Heart left ventricle (tissue), 13 donors: ENCODE results near the gene ADCY3.

Experiments used
- POLR2A ChIP-seq, 2 donors: fragments of 450-650 bp; IDR thresholded peaks; one replicate each; pipeline ENCODE4 v1.6.1; 2017; ENCODE audit warnings: antibody characterized with exemption in 2 of 2, mild to moderate bottlenecking in 2 of 2, moderate library complexity in 2 of 2
- TF ChIP-seq, protein P1 (sequence below), 12 donors: fragments of 200-600 bp; sonication (generic) in 4 of 12; IDR thresholded peaks; one replicate each; pipeline versions ENCODE4 v1.5.0 to v1.8.0; 2018 to 2022; ENCODE audit warnings: antibody characterized with exemption in 12 of 12, mild to moderate bottlenecking in 5 of 12
- donor health status: ischemic (EF 13 %, LVEDD 7.1; RV severe dilation, severe dysfunction).
- donor health status: DM: no; HTN: yes; CAD: no.
- donor health status: DM: no; HTN: no; CAD: no.
- donor health status: ischemic (EF 25% LVEDD 6.9; RV normal size, moderate dysfunction).
- donor health status: ischemic (EF 25% LVEDD 5.7; RV mildly dilated, moderate dysfunction).
- donor health status: ischemic (EF 35%, LVEDD 5.7; RV mildly dilated, moderate dysfunction).
- donor health status: nonischemic (EF 11% LVEDD 7.7; RV severe dilation, severe dysfunction).
- donor health status: DM: yes; HTN: yes; CAD: no.
- donor health status: PGD.
- donor health status: ischemic (EF 29% LVEDD 5.4; RV normal size, mild dysfunction).
- donor health status: nonischemic (EF 23%, LVEDD 6.1; RV moderate dilation, normal function).

DNA sequence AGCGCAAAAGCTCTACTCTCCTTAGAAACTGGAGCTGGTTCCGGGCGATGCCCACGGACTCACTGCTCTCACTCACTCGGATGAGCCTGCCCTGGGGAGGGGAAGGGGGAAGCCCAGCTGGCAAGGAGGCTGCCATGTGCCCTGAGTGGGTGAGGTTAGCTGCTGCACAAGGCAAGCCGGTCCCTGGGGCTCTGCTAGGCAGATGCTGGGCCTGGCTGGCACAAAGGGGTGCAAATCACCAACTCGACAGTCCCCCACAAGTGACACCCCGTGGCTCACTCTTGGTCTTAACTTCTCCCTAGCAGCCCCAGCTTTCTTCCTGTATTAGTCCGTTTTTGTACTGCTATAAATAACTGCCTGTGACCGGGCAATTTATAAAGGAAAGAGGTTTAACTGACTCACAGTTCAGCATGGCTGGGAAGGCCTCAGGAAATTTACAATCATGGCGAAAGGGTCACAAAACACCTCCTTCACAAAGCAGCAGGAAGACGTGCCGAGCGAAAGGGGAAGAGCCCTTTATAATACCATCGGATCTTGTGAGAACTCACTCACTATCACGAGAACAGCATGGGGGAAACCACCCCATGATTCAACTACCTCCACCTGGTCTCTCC, 33.2 kb downstream of the ADCY3 start:
- TF ChIP-seq, protein P1, sequence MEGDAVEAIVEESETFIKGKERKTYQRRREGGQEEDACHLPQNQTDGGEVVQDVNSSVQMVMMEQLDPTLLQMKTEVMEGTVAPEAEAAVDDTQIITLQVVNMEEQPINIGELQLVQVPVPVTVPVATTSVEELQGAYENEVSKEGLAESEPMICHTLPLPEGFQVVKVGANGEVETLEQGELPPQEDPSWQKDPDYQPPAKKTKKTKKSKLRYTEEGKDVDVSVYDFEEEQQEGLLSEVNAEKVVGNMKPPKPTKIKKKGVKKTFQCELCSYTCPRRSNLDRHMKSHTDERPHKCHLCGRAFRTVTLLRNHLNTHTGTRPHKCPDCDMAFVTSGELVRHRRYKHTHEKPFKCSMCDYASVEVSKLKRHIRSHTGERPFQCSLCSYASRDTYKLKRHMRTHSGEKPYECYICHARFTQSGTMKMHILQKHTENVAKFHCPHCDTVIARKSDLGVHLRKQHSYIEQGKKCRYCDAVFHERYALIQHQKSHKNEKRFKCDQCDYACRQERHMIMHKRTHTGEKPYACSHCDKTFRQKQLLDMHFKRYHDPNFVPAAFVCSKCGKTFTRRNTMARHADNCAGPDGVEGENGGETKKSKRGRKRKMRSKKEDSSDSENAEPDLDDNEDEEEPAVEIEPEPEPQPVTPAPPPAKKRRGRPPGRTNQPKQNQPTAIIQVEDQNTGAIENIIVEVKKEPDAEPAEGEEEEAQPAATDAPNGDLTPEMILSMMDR (IDR thresholded peaks at IDR 0.05) = no peak
- TF ChIP-seq POLR2A (IDR thresholded peaks at IDR 0.05) = no peak
